ENCODE results near the gene PLSCR1. TPM values are rescaled to one million over a fixed set of nuclear protein-coding genes. Genes with fewer than 3 reads are reported as not detected.

PLSCR1 gene, protein sequence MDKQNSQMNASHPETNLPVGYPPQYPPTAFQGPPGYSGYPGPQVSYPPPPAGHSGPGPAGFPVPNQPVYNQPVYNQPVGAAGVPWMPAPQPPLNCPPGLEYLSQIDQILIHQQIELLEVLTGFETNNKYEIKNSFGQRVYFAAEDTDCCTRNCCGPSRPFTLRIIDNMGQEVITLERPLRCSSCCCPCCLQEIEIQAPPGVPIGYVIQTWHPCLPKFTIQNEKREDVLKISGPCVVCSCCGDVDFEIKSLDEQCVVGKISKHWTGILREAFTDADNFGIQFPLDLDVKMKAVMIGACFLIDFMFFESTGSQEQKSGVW
- 57.5 and 201 TPM in 2 replicates for total RNA-seq

GRCh38 chr3:146544002-146544928 lies at the start of gene PLSCR1:
TSS of gene PLSCR1 (minus strand) at chr3:146544607. CDS start at chr3:146536552, 8,055 bp downstream.

GRCh38 chr3:146469150-146470017 lies 75.0 kb downstream of the PLSCR1 start, which contains the start of gene PLSCR2:
TSS of gene PLSCR2 (minus strand) at chr3:146469561. CDS start at chr3:146459904, 9,657 bp downstream.

Other genes starting within 250 kb of the PLSCR1 start
- not detected in 2 replicates for gene PLSCR2, start 75.0 kb downstream of the PLSCR1 start, total RNA-seq
- gene PLSCR5, start 60.7 kb upstream of the PLSCR1 start, total RNA-seq = not detected in 2 replicates